GOT3 (cell line): ENCODE measurements around the gene ZNF619.

Experiments
- DNase-seq: peaks from one replicate; lab custom pipeline; 2025; ENCODE audit warnings: mixed read lengths; lab: John Stamatoyannopoulos, UW

ZNF619 gene

GRCh38 chr3:40465456-40465855 lies 11.5 kb upstream of the ZNF619 start:
- DNase-seq, result no peak

DNA sequence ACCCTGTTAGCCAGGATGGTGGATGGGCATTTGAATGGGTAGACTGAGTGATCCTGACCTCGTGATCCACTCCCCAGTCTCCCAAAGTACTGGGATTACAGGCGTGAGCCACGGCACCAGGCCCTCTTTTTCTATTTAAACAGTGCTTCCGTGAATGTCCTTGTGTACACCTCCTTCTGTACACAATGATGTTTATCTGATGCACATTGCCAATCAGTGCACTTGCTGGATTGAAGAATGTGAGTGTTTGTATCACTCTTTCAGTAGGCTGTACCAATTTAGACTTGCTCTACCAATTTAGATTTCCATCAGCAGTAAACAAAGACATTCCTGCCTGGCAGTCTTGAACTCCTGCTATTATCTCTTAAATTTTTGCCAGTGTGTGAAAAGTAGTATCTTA lies 8.9 kb upstream of the ZNF619 start:
- DNase-seq, result no peak

DNA sequence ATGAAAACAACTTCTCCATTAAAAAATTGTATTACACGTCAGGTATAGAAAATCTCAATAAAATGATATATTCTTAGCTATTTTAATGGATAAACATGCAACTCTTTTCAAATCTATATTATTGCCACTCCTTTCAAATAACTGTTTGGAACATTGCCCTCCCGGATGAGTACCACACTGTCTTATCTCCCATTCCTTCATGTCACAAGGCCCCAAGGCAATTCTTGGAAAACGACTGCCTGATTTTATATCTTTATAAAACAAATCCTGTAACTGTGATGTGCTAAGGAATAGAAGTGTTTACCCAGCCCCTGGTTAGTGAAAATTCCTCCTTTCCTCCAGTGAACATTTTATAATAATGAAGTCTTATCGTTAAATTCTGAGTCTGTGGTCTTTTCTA lies 6.2 kb upstream of the ZNF619 start:
- no peak for DNase-seq

DNA sequence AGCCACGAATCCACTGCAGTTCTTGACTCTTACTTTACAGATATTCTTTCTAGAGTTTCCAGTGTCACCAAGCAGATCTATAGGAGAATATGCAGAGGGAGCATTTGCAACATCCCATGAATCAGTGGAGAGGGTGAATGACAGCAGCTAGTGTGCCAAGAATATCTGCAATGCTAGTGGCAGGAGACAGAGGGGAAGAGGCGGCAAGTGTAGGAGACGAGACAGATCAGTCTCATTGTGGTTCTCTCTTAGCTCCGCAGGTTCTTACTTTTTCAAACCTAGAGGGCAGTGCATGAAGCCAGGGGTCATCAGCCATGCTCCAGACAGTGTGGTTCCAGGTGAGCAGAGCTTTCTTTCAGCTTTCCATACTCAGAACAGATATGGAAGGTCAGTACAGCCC lies 744 bp downstream of the ZNF619 start:
- no peak for DNase-seq

GRCh38 chr3:40487172-40487571 lies 10.2 kb downstream of the ZNF619 start:
- DNase-seq, result no peak

- no peak for DNase-seq
Observed at GRCh38 chr3:40490916-40491315, 14.0 kb downstream of the ZNF619 start.

DNA sequence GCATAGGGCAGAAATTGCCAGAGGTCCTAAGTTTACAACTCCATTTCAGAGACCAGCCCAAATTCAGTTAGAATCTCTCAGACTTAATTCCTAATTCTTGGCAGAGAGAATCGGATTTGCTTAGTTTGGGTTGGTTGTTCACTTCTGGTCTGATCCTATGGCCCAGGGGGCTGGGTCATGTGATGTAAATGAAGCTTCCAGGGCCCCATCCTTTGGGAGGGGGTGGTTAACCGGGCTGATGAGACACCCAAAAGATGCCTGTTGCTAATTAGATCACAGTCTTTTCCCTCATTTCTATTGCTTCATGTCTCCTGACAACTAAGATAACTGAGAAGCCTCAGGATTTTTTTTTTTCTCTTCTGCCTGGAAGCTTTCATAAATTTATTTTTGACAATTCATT lies 17.8 kb downstream of the ZNF619 start:
- DNase-seq, result no peak

DNA sequence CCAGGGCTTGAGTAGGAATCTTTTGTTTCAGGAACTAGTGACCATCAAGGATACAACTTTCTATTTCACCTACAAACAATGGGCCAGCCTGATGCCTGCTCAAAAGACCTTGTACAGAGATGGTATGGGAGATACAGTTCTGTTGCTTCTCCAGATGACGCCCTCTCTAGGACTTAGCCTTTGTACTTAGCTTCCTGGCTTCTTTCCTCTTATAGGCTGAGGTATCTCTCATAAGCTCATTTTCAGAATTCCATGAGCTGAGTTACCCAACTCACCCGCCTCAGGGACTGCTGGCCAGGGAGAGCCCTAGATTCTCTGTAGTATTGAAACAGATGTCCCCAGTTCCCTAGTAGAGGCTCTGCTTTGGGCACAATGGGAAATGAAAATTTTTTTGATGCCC lies 20.4 kb downstream of the ZNF619 start:
- no peak for DNase-seq

DNA sequence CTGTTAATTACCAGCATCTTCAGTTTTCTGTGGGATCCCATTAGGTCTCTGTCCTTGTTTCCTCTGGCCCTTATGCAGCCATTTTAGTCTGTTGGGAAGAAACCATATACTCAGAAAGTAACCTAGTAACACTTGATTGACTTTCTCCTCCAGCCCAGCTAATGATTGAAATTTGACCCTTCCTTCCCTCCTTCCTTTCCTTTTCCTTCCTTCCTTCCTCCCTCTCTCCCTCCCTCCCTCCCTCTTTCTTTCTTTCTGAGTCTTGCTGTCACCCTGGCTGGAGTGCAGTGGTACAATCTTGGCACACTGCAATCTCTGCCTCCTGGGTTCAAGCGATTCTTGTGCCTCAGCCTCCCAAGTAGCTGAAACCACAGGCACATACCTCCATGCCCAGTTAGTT lies 23.0 kb downstream of the ZNF619 start:
- no peak for DNase-seq

- DNase-seq, result no peak
Observed at GRCh38 chr3:40502034-40502433, 25.1 kb downstream of the ZNF619 start.

DNA sequence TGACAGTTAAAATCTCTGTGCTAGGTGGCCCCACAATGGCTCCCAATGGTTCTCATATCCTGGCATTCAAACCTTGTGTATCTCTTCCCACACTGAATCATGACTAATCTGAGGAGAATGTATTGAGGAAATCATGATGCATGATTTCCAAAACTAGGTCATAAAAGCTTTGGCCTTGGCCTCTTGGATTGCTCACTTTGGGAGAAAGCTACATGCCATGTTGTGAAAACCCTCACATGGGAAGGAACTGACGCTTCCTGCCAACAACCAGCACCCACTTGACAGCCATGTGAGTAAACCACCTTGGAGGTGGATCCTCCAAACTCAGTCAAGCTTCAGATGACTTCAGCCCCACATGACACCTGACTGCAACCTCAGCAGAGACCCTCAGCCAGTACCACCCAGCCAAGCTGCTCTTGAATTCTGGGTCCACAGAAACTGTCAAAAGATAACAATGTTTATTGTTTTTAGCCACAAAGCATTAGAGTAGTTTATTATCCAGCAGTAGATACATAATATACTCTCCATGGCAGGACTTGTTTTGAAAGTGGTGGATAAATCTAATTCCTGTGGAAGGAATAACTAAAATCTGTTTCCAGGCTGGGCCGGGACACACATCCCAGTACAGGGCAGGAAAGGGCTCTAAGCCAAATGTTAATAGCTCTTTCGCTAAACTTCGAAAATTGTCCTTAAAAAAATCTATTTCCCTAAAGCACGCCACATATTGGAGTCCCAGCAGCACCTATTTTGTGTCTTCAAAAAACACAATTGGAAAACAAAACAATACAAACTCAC lies 27.9 kb downstream of the ZNF619 start:
- peak; percentile 23 for DNase-seq

- no peak for DNase-seq
Observed at GRCh38 chr3:40505599-40506462, 28.9 kb downstream of the ZNF619 start, which contains the start of gene ZNF620. TSS of gene ZNF620 (plus strand) at chr3:40506039. CDS start at chr3:40506353, 314 bp downstream.

DNA sequence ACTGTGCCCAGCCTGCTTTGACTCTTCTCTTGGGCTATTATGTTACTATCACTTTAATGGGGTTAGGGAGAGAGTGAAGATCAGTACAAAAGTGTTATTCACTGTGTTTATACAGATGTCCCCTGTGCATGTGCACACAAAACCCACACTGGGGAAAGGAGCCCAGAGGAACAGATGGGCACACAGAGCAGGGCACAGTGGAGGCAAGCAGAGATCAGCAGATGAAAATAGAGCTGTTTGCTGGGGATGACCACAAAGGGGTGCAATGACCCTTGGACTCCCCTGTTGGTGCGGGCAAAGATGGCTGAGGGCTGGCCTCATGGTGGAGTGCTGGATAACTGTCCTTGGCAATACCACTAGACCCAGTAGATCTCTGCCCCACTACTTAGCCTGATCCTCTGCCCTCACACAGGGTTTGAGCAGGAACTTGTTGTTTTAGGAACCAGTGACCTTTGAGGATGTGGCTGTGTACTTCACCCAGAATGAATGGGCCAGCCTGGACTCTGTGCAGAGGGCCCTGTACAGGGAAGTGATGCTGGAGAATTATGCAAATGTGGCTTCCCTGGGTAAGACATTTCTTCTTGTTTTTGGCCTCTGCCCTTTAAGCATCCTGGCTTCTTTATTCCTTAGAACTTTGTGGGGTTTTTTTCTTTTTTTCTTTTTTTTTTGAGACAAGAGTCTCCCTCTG lies 34.3 kb downstream of the ZNF619 start:
- no peak for DNase-seq

GRCh38 chr3:40516201-40516600 lies 39.3 kb downstream of the ZNF619 start:
- DNase-seq, result no peak

GRCh38 chr3:40518067-40518466 lies 41.1 kb downstream of the ZNF619 start:
- no peak for DNase-seq

DNA sequence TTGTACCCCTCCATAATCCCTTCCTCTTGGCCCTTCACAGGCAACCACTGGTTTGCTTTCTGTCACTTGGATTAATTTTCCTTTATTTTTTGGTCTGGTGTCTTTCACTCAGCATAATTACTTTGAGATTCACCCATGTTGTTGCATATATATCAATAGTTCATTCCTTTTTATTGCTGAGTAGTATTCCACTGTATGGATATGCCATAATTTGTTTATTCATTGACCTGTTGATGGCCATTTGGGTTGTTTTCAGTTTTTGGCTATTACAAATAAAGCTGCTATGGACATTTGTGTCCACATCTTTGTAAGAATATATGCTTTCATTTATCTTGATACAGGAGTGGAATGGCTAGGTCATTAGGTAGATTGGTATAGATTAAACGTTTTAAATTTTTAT lies 41.9 kb downstream of the ZNF619 start:
- DNase-seq, result no peak

- DNase-seq, result no peak
Observed at GRCh38 chr3:40521254-40521653, 44.3 kb downstream of the ZNF619 start.

GRCh38 chr3:40523781-40524180 lies 46.9 kb downstream of the ZNF619 start:
- DNase-seq, result no peak

DNA sequence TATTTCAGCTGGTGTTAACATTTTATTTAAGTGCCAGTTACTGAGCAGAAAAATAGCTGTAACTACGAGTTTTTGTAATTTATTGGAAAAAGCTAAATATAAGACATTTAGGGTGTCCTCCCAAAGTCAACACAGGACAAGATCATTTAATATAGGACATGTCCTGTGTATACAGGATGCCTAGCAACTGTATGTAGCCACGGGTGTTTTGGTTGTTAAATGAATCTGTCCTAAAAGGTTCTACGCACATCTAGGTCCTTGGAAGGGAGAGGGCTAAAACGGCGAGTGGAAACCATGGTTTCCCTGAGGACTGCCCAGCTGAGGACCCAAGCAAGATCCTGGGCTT lies 47.3 kb downstream of the ZNF619 start:
- DNase-seq, result no peak

DNA sequence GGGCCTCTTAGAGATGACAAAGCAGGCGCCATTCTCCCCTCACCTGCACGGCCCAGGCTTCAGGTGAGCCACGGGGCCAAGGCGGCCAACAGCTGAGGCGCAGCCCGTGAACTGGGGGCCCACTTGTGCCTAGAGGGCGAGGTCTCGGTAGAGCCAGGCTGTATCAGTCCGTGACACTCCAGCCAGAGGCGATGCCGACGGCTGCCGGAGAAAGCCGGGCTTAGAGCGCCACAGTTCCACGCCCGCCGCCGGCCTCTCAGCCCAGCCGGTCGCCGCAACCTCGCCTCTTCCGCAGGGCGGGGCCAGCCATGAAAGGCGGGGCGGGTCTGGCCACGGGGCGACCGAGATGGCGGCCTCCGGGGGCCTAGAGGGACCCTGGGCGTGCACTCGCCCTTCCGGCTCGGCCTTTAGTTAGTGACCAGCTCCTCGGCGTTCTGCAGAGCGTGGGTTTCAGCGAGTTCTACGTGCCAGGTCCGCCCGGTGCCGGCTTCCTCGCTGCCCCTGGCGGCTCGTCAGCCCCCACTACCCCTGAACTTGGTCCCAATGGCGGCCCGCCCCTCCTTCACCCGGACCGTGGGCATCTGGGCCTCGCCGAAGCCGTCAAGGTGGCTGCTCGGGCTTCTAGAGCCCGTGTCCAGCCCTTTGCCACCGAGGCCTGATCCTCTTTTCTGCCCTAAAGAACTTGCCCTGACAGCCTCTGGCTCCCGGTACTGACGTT lies 47.8 kb downstream of the ZNF619 start, which contains the start of gene ZNF621:
Gene ZNF621 (plus strand): TSS at position 393 of the 718 bp plus-strand sequence. CDS start 881 bp downstream, outside the sequence.
- peak; percentile 72 for DNase-seq

DNA sequence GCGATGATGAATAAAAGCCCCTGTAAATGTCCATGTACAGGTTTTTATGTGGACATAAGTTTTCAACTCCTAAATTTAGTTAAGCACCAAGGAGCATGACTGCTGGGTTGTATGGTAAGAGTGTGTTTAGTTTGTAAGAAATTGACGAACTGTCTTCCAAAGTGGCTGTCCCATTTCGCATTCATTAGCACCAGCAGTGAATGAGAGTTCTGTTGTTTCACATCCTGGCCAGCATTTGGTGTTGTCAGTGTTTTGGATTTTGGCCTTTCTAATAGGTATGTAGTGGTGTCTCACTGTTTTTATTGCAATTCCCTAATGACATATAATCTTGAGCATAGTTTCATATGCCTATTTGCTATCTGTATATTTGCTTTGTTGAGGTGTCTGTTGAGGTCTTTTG lies 51.5 kb downstream of the ZNF619 start:
- DNase-seq, result no peak

DNA sequence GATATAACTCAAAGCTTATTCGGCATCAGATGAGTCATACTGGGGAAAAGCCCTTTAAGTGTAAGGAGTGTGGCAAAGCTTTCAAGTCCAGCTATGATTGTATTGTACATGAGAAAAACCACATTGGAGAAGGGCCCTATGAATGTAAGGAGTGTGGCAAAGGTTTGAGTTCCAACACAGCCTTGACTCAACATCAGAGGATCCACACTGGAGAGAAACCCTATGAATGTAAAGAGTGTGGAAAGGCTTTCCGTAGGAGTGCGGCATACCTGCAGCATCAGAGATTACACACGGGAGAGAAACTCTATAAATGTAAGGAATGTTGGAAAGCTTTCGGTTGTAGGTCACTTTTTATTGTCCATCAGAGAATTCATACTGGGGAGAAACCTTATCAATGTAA lies 55.3 kb downstream of the ZNF619 start:
- no peak for DNase-seq
